HG03095 (cell line): Measurements from ENCODE around the gene ACSF3.
A peak's percentile ranks its signal among the peaks of the same experiment; 100 is the strongest.
"Not testable (repeated sequence)": the region's sequence is repeated elsewhere in the genome, so short reads cannot be mapped to it uniquely, and the experiment has no call there.

Experiments
- ATAC-seq: cut with Tn5 transposase; IDR thresholded peaks from one replicate; pipeline ENCODE4 v1.9.1; 2021; ENCODE audit warnings: moderate library complexity; ENCODE audit not compliant: unreplicated experiment

Gene ACSF3

DNA sequence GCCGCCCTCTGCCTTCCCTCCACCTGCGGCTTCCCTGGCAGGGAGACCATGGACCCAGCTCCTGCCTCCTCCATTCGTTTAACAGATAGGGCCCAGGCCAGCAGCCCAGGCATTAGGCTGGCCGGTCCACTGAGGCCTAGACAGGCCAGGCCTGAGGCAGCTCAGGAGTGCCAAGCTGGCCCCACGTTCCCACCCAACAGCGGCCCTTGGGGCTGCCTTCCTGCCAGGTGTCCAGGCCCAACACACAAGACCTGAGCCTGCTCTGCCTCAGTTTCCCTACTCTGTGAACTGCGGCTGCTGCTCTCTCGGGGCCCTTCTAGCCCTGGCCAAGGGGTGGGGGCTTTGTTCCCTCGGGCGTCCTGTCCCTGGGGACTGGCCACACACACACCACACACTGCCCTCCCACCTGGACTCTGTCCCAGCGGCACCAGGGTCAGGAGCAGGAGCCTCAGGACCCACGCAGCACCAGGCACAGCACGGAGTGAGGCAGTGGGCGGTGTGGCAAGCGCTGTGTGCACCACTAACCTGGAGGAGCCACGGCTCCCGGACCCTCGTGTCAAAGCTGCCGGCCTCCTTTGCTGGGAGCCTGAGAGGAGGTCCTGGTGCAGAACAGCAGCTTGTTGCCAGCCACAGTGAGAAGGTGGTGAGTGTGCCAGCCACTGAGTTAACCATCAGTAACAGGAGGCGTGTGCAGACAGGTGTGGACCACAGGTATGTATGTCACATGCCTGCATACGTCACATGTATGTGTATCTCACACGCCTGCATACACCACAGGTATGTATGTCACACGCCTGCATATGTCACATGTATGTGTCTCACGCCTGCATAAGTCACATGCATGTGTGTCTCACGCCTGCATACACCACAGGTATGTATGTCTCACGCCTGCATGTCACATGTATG, 63.3 kb downstream of the ACSF3 start:
- ATAC-seq = no peak

DNA sequence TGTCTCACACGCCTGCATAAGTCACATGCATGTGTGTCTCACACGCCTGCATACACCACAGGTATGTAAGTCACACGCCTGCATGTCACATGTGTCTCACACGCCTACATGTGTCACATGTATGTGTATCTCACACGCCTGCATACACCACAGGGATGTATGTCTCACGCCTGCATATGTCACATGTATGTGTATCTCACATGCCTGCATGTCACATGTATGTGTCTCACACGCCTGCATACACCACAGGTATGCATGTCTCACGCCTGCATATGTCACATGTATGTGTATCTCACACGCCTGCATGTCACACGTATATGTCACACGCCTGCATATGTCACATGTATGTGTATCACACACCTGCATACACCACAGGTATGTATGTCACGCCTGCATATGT, 64.1 kb downstream of the ACSF3 start:
- ATAC-seq = no peak

DNA sequence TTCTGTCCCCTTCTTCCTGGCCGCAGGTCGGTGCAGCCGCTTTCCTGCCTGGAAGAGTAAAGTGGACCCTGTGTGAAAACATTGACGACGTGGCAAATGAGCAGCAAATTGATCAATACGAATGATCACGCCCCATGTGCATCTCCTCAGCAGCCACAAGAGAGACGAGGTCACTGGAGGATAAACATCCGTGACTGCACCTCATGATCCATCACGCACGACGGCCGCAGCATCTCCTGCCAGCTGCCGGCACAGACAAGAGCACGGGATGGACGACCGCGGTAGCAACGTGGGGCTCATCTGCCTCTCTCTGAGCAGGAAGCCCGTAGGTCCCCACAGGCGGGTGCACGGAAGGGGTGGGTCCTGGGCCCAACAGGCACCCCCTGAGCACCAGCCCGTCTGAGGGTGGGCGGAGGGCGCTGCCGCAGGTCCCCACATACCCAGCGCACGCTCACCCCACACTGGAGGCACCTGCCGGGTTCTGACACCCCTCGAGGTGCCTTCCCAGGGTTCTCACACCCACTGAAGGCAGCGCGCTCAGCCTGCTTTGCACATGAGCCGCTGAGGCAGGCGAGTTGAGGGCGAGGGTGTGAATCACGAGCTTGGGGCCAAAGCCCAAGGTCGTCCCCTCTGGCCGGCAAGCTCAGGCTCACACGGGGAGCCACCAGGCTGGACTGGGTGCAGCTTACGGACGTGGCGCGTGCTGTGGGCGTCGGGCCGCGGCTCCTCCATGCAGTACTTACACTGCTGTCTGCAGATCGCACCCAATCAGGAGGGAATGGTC, 65.6 kb downstream of the ACSF3 start:
- ATAC-seq = no peak

DNA sequence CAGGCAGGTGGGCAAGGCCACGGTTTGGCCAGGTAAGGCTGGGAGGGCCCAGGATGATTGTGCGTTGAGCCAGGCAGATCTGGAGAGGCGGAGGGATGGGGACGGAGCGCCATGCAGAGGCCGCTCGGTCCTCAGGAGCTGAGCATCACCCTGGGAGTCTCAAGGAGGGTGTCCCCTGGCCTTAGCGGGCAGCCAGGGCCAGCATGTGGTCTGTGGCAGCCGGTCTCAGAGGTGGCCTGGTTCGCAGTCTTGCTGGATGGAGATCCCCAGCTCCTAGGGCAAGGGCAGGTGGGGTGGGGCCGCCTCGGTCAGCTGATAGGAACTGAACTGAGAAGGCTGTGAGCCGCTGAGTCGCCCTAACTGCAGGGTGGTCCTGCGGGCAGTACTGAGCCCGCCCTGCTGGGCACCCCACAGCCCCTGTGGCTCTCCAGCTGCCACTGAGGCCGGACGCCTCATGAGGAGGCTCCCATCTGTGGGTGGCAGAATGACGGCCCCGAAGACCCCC, 66.2 kb downstream of the ACSF3 start:
- no peak for ATAC-seq

DNA sequence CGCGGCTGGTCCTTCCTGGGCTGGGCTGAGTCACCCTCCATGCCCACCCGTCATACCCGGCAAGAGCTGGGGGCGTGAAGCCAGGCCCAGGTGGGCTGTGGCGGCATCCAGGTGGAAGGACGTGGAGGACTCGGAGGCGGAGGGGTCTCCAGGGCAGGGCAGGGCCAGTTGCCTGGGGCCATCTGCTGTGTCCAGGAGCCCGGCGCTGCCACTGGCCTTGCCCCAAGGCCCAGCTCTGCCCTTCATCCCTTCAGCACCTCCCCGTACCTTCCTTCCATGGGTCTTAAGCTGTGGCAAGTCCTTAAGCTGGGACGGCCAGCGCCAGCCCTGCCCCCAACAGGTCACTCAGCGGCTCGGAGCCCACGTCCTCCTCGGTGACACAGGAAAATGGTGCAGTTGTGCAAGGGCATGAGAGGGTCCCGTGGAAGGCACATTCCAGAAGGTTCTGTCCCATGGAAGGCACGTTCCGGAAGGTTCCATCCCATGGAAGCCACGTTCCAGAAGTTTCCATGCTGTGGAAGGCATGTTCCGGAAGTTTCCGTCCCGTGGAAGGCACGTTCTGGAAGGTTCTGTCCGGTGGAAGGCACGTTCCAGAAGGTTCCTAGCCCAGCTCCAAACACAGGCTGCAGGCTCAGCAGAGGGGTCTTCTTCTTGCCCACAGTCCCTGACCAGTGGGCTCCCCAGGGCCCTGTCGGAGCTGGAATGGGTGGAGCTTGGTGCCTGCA, 67.5 kb downstream of the ACSF3 start:
- no peak for ATAC-seq

DNA sequence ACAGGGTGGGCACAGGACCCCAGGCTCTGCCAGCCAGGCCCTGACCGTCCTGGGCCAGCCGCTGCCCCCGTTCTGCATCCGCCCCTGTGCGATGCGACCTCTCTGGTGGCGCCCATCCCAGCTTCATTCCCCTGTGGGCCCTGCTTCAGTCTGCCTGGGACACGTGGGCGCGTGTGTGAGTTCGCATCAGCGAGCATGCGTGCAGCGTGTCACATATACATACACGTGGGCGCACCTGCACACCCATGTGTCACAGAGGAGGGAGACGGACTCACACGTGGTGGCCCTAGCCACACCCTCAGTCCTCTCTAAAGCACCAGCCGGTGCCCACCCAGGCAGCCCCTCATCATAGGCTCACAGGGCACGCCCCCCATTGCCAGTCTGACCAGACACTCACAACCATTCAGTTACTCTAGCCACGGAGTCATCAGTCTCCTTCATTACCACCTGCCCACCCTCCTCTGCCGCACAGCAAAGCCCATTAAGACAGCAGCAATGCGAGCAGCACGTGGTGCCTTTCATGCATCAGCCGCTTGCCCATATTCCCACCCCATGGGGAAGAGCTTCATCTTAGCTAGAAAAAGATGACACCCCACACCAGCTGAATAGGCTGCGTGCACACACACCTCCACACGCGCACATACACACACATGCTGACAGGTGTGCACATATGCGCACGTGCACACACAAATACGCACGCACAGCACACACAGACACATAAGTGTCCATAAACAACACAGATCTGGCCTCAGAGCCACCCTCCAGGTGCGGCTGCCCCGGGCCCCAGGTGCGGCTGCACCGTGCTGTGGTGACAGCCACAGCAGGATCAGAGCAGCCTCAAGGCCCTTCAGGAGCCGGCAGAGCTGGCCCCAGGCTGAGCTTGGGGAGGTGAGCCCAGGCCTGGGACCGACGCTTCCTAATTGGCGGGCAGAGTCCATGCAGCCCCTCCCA, 68.4 kb downstream of the ACSF3 start:
- ATAC-seq = no peak

DNA sequence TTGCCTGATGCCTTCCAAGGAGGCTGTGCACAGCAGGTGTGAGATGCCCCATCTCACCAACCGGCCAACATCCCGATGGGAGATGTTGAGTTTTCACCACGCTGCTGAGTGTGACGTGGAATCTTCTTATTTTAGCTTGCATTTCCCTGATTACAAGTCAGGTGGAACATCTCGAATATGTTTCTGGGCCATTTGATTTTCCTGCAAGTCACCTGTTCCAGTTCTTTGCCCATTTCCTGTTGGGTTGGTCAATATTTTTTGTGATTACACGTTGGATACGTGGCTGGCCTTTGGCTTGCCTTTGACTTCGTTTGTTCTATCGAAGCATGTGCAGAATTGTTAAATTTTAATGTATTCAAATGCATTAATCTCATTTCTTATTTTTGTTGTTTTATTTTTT, 69.6 kb downstream of the ACSF3 start:
- no peak for ATAC-seq

DNA sequence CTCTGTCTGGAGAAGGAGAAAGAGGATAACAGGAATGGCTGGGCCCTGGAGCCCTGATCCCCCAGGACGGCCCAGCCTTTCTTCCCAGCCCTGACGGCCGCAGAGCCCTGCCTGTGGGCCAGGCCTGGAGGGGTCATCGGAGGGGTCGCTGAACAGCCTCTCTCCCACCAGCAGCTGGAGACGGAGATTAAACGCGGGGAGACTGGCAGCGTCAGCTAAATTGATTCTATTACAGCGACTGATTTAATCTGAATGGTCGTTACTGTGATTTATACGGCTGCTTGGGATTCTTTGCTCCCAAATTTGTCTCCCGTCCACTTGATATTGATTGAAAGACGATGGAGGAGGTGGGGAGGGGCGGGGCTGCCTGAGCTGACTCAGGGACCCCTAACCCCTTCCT, 70.8 kb downstream of the ACSF3 start:
- ATAC-seq = no peak

DNA sequence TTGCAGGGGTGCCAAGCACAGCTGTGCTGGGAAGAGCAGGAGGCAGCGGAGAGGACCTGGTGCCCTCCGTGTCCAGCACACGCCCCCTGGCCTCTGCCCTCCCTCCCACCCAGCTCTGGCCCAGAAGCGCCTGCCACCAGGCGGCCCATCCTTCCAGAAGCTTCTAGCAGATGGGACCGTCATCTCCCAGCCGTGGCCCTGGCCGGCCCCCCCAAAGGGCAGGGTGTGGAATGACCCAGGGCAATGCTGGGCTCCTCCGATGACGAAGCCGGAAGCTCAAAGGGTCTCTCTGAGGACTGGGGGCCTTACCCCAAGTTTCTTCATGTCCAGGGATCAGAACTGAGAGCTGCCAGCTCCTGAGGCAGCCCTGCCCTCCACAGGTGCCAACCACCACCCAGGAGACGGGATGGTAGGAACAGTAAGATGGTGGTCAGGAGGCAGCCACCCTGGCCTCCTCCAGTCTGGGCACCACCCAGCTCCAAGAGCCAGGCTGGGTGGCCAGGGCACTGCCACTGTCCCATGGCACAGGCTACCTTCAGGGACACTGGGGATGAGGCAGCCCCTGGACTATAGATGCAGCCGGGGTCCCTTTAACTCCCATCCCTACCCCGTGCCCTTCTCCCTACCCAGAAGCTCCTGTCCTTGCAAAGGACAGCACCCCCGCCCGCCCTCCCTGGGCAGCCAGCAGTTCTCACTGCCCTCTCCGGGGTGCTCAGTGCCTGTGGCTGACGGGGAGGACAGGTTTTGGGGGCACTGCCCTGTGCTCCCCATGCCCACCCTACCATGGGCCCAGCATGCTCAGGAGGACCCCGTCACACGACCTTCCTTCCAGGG, 71.4 kb downstream of the ACSF3 start:
- no peak for ATAC-seq

DNA sequence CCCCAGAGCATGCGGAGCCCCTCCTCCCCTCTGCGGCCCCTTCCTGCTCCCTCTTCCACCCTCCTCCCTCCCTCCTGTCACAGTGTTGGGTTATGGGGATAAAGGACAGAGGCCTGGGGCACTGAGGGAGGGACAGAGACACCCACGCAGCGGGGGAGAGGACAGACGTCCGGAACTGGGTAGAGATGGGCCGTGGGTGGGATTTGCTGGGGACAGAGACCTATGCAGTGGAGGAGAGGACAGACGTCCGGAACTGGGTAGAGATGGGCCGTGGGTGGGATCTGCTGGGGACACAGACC, 72.0 kb downstream of the ACSF3 start:
- ATAC-seq = not testable (repeated sequence)

DNA sequence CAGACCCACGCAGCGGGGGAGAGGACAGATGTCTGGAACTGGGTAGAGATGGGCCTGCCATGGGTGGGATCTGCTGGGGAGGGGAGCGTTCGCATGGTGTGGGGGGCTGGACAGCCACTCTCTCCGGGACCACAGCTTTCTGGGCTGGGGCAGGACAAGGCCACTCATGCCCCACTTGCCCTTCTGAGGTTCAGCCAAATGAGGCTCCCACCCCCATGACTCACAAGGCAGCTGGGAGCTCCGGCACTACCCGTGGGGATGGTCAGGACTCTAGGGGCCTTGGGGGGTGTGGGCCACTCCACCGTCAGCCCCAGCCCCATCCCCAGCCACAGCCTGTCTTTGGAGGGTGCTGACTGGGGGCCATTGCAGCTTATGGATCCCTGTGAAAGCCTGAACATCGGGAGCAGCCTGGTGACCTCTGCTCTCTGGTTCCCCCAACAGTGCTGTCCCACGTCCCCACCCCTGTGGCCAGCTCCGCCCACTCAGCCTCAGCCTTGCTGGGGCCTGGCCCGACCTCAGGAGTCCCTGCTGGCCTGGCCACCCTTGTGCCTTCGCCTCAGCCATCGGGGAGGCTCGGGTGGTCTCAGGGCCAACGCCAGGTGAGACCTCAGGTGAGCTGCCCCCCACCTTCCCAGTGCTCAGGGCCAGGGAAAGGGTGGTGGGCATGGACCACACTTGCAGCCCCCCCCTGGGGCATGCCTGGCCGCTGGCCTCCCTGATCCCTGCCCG, 73.2 kb downstream of the ACSF3 start:
- no peak for ATAC-seq

DNA sequence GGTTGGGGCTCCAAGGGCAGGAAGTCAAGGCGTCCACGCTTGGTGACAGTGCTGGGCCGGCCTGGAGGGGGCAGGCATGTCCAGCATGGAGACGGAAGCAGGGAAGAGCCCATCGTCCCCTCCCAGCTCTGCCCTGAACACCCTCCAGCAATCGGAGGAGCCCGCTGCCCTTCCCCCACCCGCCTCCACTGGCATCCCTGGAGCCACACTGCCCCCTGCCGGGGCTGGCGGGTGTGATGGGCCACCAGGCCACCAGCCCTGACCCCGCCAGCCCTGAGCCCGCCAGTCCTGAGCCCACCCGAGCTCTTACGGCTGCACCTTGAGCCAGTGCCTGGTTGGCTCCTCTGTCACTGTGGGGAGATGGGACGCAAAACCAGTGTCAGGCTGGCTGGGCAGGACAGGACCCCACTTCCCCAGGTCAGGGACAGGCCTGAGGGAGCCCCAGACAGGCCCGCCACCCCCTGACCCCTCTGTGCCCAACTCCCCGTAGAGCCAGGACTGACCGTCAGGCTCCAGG, 73.8 kb downstream of the ACSF3 start:
- no peak for ATAC-seq

DNA sequence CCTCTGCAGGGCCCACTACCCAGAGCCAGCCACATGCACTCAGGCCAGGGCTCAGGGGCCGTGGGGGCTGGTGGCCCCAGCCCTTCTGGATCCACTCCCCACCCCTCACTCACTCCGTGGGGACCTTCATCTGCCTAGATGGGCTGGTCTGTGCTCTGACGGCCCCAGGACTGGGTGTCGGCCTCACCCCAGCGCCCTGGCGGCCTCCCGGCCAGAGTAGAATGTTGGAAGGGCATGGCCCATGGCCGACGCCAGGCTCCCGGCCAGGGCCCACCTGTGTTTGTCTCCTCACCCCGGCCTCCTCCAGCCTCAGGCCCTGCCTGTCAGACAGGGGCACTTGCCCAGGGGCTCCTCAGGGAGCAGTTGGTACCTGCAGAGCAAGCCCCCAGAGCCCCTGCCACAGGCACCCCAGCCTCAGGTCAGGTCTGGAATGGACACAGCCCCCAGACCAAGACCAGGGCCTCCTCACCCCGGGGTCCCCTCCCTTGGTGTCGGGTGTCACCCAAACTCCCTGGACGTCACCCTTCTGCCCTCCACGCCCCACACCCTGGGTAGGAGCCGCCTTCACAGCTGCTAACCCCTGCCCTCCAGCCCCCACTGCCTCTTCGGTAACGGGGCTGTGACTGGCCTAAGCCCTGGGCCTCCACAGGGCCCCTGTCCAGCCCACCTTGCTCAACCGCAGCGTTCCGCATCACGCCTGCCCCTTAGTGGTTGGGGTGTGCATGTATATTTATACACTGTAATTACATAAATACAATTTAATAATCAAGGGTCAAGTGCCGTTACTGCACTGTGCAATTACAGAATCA, 74.9 kb downstream of the ACSF3 start:
- no peak for ATAC-seq

DNA sequence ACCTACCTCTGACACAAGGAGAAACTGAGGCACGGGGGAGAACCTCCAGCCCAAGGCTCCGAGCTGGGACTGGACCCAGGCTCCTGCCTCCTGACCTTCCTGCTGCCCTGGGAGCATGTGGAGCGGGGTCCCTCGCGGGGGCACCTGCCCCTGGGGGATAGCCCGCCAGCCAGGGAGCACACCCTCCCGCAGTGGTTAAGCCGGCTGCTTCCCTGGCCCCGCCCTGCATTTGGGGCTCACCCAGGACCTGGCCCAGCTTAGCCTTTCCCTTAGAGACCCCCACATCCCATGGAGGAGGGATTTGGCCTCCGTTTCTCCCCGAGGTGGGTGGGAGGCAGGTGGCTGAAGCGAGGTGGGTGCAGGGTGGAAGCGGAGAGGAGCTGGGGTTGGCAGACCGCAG, 76.1 kb downstream of the ACSF3 start:
- no peak for ATAC-seq

DNA sequence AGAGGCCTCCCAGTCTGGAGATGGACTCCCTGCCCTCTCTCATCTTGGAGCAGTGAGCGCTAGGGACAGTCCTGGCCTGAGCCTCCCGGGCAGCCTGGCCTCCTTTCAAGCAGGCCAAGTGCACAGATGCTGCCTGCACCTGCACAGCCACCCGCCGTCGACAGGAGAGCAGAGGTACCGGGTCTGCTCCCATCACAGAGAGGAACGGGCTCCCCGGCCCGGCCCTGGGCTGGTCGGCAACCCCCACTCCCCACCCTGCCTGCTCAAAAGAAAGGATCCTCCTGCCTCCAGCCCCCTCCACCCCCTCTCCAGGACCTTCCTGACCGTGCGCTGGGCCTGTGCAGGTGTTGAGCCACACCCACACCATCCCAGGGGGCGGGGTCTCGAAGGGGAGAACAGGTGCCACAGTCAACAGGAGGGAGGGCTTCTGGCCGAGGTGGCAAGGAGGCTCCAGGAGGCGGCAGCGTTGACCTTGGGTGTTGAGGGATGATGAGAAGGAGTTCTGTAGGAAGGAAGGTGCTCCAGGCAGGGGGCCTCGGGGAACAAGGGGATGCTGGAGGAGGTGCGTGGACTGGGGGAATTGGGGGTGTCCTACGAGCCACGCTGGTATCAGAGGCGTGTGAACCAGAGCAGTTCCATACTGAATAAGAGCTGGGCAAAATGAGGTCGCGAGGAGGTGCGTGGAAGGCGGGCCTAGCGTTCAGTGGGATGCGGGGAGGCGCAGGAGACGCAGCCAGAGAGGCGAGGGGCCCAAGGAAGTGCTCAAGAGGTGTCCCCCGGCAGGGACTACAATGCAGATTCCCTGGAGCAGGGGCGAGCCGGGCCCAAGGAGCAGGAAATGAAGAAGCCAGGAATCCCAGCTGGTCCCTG, 76.9 kb downstream of the ACSF3 start:
- no peak for ATAC-seq

DNA sequence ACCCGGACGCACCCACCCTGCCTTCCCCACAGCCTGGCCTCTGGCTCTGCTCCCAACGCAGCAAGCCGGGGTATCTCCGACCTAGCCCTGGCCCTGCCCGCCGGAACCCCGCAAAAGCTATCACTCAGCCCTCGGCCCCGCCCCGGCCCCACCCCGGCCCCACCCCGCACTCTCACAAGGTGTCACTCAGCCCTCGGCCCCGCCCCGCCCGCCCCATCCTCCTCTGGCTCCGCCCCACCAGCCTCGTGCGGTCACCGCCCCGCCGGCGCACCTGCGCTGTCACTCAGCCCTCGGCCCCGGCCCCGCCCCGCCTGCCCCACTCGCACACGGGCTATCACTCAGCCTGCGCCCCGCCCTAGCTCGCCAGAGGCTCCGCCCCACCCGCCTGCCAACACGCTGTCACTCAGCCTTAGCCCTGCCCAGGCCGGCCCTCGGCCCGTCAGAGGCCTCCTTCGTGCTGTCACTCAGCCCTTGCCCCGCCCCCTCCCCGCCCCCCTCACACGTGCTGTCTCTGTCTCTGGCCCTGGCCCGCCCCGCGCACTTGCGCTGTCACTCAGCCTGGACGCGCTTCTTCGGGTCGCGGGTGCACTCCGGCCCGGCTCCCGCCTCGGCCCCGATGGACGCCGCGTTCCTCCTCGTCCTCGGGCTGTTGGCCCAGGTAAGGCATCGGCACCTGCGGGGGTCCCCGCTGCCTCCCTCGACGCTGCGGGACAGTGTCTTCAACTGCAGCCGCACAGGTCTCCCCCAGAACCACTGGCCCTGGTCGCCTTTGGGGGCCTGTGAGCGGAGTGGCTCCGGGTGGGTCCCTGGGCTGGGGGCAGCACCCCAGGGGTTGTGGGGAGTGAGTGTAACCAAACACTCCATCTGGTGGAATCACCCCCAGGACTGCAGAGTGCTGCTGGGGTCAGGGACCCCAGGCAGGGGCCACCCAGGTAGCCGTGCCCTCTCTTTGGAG, 77.8 kb downstream of the ACSF3 start, which contains the start of gene CDH15:
TSS of gene CDH15 (plus strand) at position 533 of the 955 bp plus-strand sequence. CDS start at position 617, 84 bp downstream.
- peak; percentile 67 for ATAC-seq
